ENCODE measurements around the gene SMKR1. TPM values are rescaled to one million over a fixed set of nuclear protein-coding genes. Genes with fewer than 3 reads are reported as not detected.
"Not testable (repeated sequence)": the region's sequence is repeated elsewhere in the genome, so short reads cannot be mapped to it uniquely, and the experiment has no call there.

Gene SMKR1
- total RNA-seq, 1 donor from 2014 or later = 2.4 TPM

DNA sequence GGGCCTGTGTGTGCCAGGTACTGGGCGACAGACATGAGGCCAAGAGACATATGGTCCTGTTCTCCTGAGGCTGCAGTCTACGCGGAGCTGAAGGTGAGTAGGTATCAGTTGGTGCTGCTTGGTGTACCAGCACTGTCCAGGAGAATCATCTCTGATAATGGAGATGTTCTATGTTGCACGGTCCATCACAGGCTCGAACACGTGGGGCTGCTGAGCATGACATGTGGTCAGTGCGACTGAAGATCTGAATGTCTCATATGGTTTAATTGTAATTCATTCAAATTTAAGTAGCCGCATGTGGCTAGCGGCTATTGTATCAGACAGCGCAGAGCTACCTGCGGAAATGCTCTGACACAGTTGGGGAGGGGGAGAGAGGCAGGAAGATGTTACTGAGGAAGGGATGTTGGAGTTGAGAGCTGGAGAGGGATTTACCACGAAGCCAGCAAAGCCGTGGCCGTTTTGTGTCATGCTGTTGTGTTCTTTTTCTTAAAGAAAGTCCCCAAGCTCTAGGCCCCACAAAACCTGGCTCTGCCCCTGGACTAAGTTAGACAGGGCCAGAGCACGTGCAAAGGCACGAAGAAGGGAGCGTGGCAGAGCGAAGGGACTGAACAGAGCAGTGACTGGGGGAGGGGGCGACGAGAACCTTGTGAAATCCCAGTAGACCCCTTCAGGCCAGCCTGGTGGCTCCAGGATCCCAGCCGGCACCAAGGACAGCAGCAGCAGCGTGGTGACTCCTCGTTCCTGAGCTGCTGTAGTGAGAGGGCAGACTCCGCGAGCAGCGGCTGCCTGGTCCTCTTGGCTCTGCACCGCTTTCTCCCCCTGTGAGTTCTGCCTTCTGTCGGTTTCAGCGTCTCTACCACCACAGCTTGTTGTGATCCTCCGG lies 20.0 kb downstream of the SMKR1 start:
- TF ChIP-seq, protein P1, sequence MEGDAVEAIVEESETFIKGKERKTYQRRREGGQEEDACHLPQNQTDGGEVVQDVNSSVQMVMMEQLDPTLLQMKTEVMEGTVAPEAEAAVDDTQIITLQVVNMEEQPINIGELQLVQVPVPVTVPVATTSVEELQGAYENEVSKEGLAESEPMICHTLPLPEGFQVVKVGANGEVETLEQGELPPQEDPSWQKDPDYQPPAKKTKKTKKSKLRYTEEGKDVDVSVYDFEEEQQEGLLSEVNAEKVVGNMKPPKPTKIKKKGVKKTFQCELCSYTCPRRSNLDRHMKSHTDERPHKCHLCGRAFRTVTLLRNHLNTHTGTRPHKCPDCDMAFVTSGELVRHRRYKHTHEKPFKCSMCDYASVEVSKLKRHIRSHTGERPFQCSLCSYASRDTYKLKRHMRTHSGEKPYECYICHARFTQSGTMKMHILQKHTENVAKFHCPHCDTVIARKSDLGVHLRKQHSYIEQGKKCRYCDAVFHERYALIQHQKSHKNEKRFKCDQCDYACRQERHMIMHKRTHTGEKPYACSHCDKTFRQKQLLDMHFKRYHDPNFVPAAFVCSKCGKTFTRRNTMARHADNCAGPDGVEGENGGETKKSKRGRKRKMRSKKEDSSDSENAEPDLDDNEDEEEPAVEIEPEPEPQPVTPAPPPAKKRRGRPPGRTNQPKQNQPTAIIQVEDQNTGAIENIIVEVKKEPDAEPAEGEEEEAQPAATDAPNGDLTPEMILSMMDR (IDR thresholded peaks at IDR 0.05) = no peak
- no peak for ATAC-seq (ENCODE audit: low read depth)
- Mint-ChIP-seq H3K9me3 (no peaks in the 10 kb centered on the region), H3K4me1 (no peaks in the 10 kb centered on the region), H3K27ac (no peak overlapping the region), H3K36me3 (ENCODE audit: low read depth) (no peaks in the 10 kb centered on the region), H3K27me3 (peaks cover 30% of the 10 kb centered on the region), H3K4me3 (no peak overlapping the region)
- CTCF ChIA-PET = interaction anchor here (0.6 kb wide), 1 partner anchor 56 kb away, joined by 3 read pairs; no protein-coding TSS in a partner anchor
- POLR2A ChIA-PET = no interaction called here
- intact Hi-C loops (cut with micrococcal nuclease) = no loop called here
- no peak for DNase-seq

DNA sequence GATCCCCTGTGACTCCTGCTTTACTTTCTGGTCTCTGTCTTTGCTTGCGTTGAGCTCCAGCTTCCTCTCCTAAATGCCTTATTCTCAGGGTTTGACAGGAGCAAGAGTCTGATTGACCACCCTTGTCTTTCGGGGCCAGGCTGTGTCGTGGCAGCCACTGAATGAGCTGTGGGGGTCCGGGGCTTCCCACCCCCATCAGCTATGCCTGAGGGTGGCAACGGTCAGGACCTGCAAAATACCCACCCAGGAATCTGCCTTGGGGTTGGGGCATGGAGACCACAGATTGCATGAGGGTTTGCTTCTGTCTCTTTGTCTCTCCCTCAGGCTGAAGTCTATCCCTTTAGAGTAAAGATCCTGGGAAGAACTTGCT lies 20.6 kb downstream of the SMKR1 start:
- POLR2A ChIA-PET = no interaction called here
- ATAC-seq (ENCODE audit: low read depth) (no peak), DNase-seq (no peak)
- H3K4me1 Mint-ChIP-seq = no peaks in the 10 kb centered on the region
- no peaks in the 10 kb centered on the region for H3K9me3 Mint-ChIP-seq
- CTCF ChIA-PET = no interaction called here
- H3K4me3 Mint-ChIP-seq = no peak overlapping the region
- TF ChIP-seq, protein P1 (IDR thresholded peaks at IDR 0.05) = no peak
- intact Hi-C loops (cut with micrococcal nuclease) = no loop called here
- H3K36me3 Mint-ChIP-seq (ENCODE audit: low read depth) = no peaks in the 10 kb centered on the region
- H3K27me3 Mint-ChIP-seq = peaks cover 31% of the 10 kb centered on the region
- no peak overlapping the region for H3K27ac Mint-ChIP-seq

DNA sequence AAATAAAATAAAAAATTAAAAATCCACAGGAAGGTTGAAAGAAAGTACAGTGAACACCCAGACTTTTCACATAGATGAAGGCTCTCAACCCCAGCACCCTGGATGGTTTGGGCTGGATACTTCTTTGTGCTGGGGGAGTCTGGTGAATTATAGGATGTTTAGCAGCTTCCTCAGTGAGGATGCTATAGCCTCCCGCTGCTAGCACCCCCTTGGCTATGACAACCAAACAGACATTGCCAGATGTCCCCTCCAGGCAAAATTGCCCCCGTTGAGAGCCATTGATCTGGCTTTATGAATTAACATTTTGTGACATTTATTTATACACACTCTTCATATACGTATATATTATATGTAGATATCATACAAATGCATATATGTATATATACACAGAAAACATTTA lies 21.6 kb downstream of the SMKR1 start:
- peaks cover 31% of the 10 kb centered on the region for H3K27me3 Mint-ChIP-seq
- POLR2A ChIA-PET = no interaction called here
- ATAC-seq (ENCODE audit: low read depth) = no peak
- no peaks in the 10 kb centered on the region for H3K4me1 Mint-ChIP-seq
- H3K36me3 Mint-ChIP-seq (ENCODE audit: low read depth) = no peaks in the 10 kb centered on the region
- TF ChIP-seq, protein P1 (IDR thresholded peaks at IDR 0.05) = no peak
- CTCF ChIA-PET = no interaction called here
- H3K4me3 Mint-ChIP-seq = no peak overlapping the region
- no peak for DNase-seq
- intact Hi-C loops (cut with micrococcal nuclease) = no loop called here
- no peaks in the 10 kb centered on the region for H3K9me3 Mint-ChIP-seq
- no peak overlapping the region for H3K27ac Mint-ChIP-seq

DNA sequence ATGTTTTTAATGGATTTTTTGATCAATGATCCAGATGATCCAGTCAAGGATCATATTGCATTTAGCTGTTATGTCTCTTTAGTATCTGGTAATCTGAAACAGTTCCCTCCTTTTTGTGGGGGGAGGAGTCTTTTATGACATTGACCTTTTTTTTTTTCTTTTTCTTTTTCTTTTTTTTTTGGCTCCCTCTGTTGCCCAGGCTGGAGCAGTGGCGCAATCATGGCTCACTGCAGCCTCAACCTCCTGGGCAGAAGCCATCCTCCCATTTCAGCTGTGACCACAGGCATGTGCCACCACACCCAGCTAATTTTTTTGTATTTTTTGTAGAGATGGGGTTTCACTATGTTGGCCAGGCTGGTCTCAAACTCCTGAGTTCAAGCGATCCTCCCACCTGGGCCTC lies 22.1 kb downstream of the SMKR1 start:
- POLR2A ChIA-PET; DNase-seq; H3K9me3 Mint-ChIP-seq; intact Hi-C loops (cut with micrococcal nuclease); H3K36me3 Mint-ChIP-seq (ENCODE audit: low read depth); H3K27ac Mint-ChIP-seq; CTCF ChIA-PET; H3K4me1 Mint-ChIP-seq; H3K4me3 Mint-ChIP-seq; ATAC-seq (ENCODE audit: low read depth): not testable (repeated sequence)
- H3K27me3 Mint-ChIP-seq = peaks cover 31% of the 10 kb centered on the region

DNA sequence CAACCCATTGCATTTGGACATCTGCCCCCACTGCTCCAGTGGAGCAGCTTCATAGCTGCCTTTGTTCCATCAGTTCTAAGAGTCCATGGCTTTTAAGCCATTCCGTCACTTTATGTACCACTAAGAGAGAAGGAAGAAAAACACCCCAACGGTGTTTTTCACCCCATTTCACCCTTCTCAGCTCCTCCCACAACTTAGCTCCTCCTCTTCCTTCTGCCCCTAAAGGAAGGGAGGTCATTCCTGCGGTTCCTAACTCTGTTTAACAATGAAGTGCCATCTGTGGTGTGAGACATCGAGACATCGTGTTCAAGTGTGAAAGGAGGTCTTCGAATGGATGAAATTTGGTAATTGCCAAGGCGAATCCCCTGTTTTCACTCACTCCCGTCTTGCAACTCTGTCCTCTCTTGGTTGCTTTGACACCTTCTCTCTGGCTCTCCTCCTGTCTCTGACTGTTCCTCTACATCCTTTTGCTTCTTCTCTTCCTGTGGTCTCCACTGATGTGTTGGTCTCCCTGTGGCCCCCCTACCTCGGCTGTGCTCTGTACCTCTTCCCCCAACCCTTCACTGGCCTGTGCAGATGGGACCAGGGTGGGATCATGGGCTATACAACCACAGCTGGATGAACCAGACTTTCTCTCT lies 23.0 kb downstream of the SMKR1 start:
- Mint-ChIP-seq H3K4me1 (no peaks in the 10 kb centered on the region), H3K27me3 (peaks cover 27% of the 10 kb centered on the region), H3K36me3 (ENCODE audit: low read depth) (no peaks in the 10 kb centered on the region), H3K27ac (no peak overlapping the region), H3K4me3 (no peak overlapping the region), H3K9me3 (no peaks in the 10 kb centered on the region)
- TF ChIP-seq, protein P1 (IDR thresholded peaks at IDR 0.05) = no peak
- intact Hi-C loops (cut with micrococcal nuclease) = no loop called here
- no peak for ATAC-seq (ENCODE audit: low read depth)
- ChIA-PET POLR2A (no interaction called here), CTCF (no interaction called here)
- DNase-seq = no peak
